Large intestine (tissue), 3 donors: ENCODE results near the gene NLK. TPM values are rescaled to one million over a fixed set of nuclear protein-coding genes. Genes with fewer than 3 reads are reported as not detected.

ENCODE experiments used
- DNase-seq, 2 donors: peaks; one replicate each; pipeline versions ENCODE4 v3.0.0 to v3.0.0-alpha.2; 2013
- H3K27ac ChIP-seq: one replicate; pipeline ENCODE4 v1.5.1; 2013; ENCODE audit warnings: low read length
- H3K27me3 ChIP-seq: 2 replicates; pipeline ENCODE4 v1.6.1; 2013; ENCODE audit warnings: low read length; ENCODE audit not compliant: control insufficient read depth, insufficient read depth
- H3K36me3 ChIP-seq: 2 replicates; pipeline ENCODE4 v1.6.1; 2013; ENCODE audit warnings: low read length; ENCODE audit not compliant: control insufficient read depth, insufficient read depth
- H3K4me1 ChIP-seq: one replicate; pipeline ENCODE4 v1.6.1; 2013; ENCODE audit warnings: low read length; ENCODE audit not compliant: control insufficient read depth, insufficient read depth
- H3K4me3 ChIP-seq: one replicate; pipeline ENCODE4 v1.5.1; 2013; ENCODE audit warnings: low read length
- H3K9me3 ChIP-seq: one replicate; pipeline ENCODE4 v1.6.1; 2013; ENCODE audit warnings: mild to moderate bottlenecking, low read depth, low read length, moderate library complexity; ENCODE audit not compliant: control insufficient read depth
- WGBS: methylation state at CpG from one replicate; pipeline ENCODE4 v1.1.5; 2013; ENCODE audit warnings: low lambda C conversion rate; ENCODE audit not compliant: insufficient coverage; 5-methylcytosine and 5-hydroxymethylcytosine counted together
- polyA plus RNA-seq: library from polyadenylated mRNA; unstranded; fragments of 120-200 nt; gene quantifications from one replicate; pipeline ENCODE4 v1.2.1, GENCODE V29; 2013

NLK gene
- polyA plus RNA-seq, 1 donor, result 13.9 TPM

- no peak overlapping the region for H3K27ac ChIP-seq
Measured at GRCh38 chr17:28038802-28039201, 3.7 kb upstream of the NLK start.

GRCh38 chr17:28039251-28039650, 3.2 kb upstream of the NLK start:
- H3K27ac ChIP-seq, result no peak overlapping the region
- H3K9me3 ChIP-seq, result no peaks in the 10 kb centered on the region
- no peak for DNase-seq
- H3K27me3 ChIP-seq, result no peaks in the 10 kb centered on the region
- H3K4me3 ChIP-seq, result no peak overlapping the region
- no peaks in the 10 kb centered on the region for H3K36me3 ChIP-seq
- H3K4me1 ChIP-seq, result peaks cover 12% of the 10 kb centered on the region
- 92% methylated on average over 3 of the region's 3 CpGs for WGBS

More at GRCh38 chr17:28038802-28039201, 3.7 kb upstream of the NLK start:
- DNase-seq, result no peak
- H3K27me3 ChIP-seq, result no peaks in the 10 kb centered on the region
- H3K9me3 ChIP-seq, result no peaks in the 10 kb centered on the region
- H3K36me3 ChIP-seq, result no peaks in the 10 kb centered on the region
- H3K4me1 ChIP-seq, result peaks cover 11% of the 10 kb centered on the region
- H3K4me3 ChIP-seq, result no peak overlapping the region
- no CpG with 5 or more reads among the region's 1 CpG for WGBS

GRCh38 chr17:28040406-28040805, 2.1 kb upstream of the NLK start:
- Histone ChIP-seq H3K4me1 (peaks cover 16% of the 10 kb centered on the region), H3K27ac (no peak overlapping the region), H3K36me3 (no peaks in the 10 kb centered on the region), H3K9me3 (no peaks in the 10 kb centered on the region), H3K27me3 (no peaks in the 10 kb centered on the region), H3K4me3 (no peak overlapping the region)
- no peak for DNase-seq
- WGBS, result no CpG with 5 or more reads among the region's 6 CpGs

GRCh38 chr17:28041068-28041843, 1.2 kb upstream of the NLK start:
- Histone ChIP-seq H3K9me3 (no peaks in the 10 kb centered on the region), H3K27me3 (no peaks in the 10 kb centered on the region), H3K36me3 (no peaks in the 10 kb centered on the region), H3K4me1 (peaks cover 16% of the 10 kb centered on the region), H3K4me3 (peak overlapping the region; percentile 85), H3K27ac (peak overlapping the region; percentile 47)
- peak; percentile 100 for DNase-seq
- WGBS, result 0% methylated on average over 4 of the region's 43 CpGs

- Histone ChIP-seq H3K27ac (peak overlapping the region; percentile 47), H3K4me1 (peaks cover 16% of the 10 kb centered on the region), H3K4me3 (peak overlapping the region; percentile 85), H3K9me3 (no peaks in the 10 kb centered on the region), H3K27me3 (no peaks in the 10 kb centered on the region), H3K36me3 (no peaks in the 10 kb centered on the region)
- WGBS, result 11% methylated on average over 3 of the region's 34 CpGs
- no peak for DNase-seq
Measured at GRCh38 chr17:28041844-28042656, 427 bp upstream of the NLK start.

GRCh38 chr17:28042721-28043291, 329 bp downstream of the NLK start:
- no peak for DNase-seq
- Histone ChIP-seq H3K4me1 (peaks cover 16% of the 10 kb centered on the region), H3K4me3 (no peak overlapping the region), H3K27ac (no peak overlapping the region), H3K9me3 (no peaks in the 10 kb centered on the region), H3K27me3 (no peaks in the 10 kb centered on the region), H3K36me3 (no peaks in the 10 kb centered on the region)
- WGBS, result no CpG with 5 or more reads among the region's 16 CpGs

- no peaks in the 10 kb centered on the region for H3K27me3 ChIP-seq
- DNase-seq, result no peak
- H3K4me3 ChIP-seq, result no peak overlapping the region
- H3K27ac ChIP-seq, result no peak overlapping the region
- no peaks in the 10 kb centered on the region for H3K36me3 ChIP-seq
- no peaks in the 10 kb centered on the region for H3K9me3 ChIP-seq
- peaks cover 16% of the 10 kb centered on the region for H3K4me1 ChIP-seq
- WGBS, result no CpG with 5 or more reads among the region's 3 CpGs
Measured at GRCh38 chr17:28043296-28043695, 819 bp downstream of the NLK start.

- Histone ChIP-seq H3K4me1 (peaks cover 16% of the 10 kb centered on the region), H3K36me3 (no peaks in the 10 kb centered on the region), H3K27me3 (no peaks in the 10 kb centered on the region), H3K4me3 (no peak overlapping the region), H3K9me3 (no peaks in the 10 kb centered on the region), H3K27ac (no peak overlapping the region)
- no peak for DNase-seq
Measured at GRCh38 chr17:28043741-28044140, 1.3 kb downstream of the NLK start.

GRCh38 chr17:28045304-28045703, 2.8 kb downstream of the NLK start:
- H3K27me3 ChIP-seq, result no peaks in the 10 kb centered on the region
- no peak for DNase-seq
- no peak overlapping the region for H3K4me3 ChIP-seq
- H3K4me1 ChIP-seq, result peaks cover 16% of the 10 kb centered on the region
- no CpG with 5 or more reads among the region's 3 CpGs for WGBS
- H3K36me3 ChIP-seq, result no peaks in the 10 kb centered on the region
- no peaks in the 10 kb centered on the region for H3K9me3 ChIP-seq
- H3K27ac ChIP-seq, result no peak overlapping the region

GRCh38 chr17:28046034-28046825, 3.8 kb downstream of the NLK start:
- peaks cover 16% of the 10 kb centered on the region for H3K4me1 ChIP-seq

More at GRCh38 chr17:28046034-28046825, 3.8 kb downstream of the NLK start:
- no CpG with 5 or more reads among the region's 3 CpGs for WGBS
- no peak overlapping the region for H3K4me3 ChIP-seq
- no peaks in the 10 kb centered on the region for H3K9me3 ChIP-seq
- H3K27me3 ChIP-seq, result no peaks in the 10 kb centered on the region
- DNase-seq, result no peak
- H3K36me3 ChIP-seq, result no peaks in the 10 kb centered on the region
- H3K27ac ChIP-seq, result no peak overlapping the region
